Measurements from ENCODE around the gene NAT10. TPM values are rescaled to one million over a fixed set of nuclear protein-coding genes. Genes with fewer than 3 reads are reported as not detected.

Gene NAT10
- total RNA-seq, 1 experiment from 2014 or later = 48.7 TPM

GRCh38 chr11:34080609-34081008 lies 24.8 kb upstream of the NAT10 start:
- Histone ChIP-seq H3K4me3 (ENCODE audit: low read length) (no peak overlapping the region), H3K27me3 (ENCODE audit: low read length) (no peaks in the 10 kb centered on the region), H3K27ac (ENCODE audit: low read length) (no peak overlapping the region), H3K9me2 (replicated peaks; ENCODE audit: low read length) (no peaks in the 10 kb centered on the region), H3K4me2 (ENCODE audit: low read length) (no peak overlapping the region), H4K20me1 (ENCODE audit: low read length) (peaks cover 55% of the 10 kb centered on the region), H3F3A (ENCODE audit: low read length, unreplicated experiment) (peaks cover 5% of the 10 kb centered on the region), H3K9me3 (ENCODE audit: low read length) (no peaks in the 10 kb centered on the region), H3K36me3 (ENCODE audit: low read depth, low read length) (peaks cover 80% of the 10 kb centered on the region), H2AFZ (ENCODE audit: low read length) (no peak overlapping the region), H3K79me2 (ENCODE audit: low read length) (peaks cover 61% of the 10 kb centered on the region), H3K4me1 (ENCODE audit: insufficient read depth, low read length) (peaks cover 9% of the 10 kb centered on the region), H3K9ac (ENCODE audit: low read length) (no peak overlapping the region)
- no peak for DNase-seq
- POLR2A ChIA-PET (ENCODE audit: unreplicated experiment) = interaction anchor here (0.6 kb wide), 1 partner anchor 9 kb away, joined by 5 read pairs; no protein-coding TSS in a partner anchor
- ATAC-seq = no peak
- BruUV-seq (replicated peaks) = no TSS peak
- TF ChIP-seq EZH2phosphoT487 (IDR thresholded peaks at IDR 0.05; ENCODE audit: borderline replicate concordance, low read length) = no peak
- TF ChIP-seq CTCF (conservative IDR thresholded peaks at IDR 0.05; ENCODE audit: low read depth, low read length) = no peak
- TF ChIP-seq EZH2 (IDR thresholded peaks at IDR 0.05; ENCODE audit: low read length, unreplicated experiment) = no peak
- intact Hi-C loops (cut with micrococcal nuclease) = no loop called here
- CTCF ChIA-PET = no interaction called here

- H4K20me1 ChIP-seq (ENCODE audit: low read length) = 0 out of 2 replicates have a peak, but pooled peaks cover 25% of the 10 kb centered on the region
- ChIA-PET POLR2A (ENCODE audit: unreplicated experiment) (no interaction called here), CTCF (no interaction called here)
- no TSS peak for BruUV-seq (replicated peaks)
- H3K4me2 ChIP-seq (ENCODE audit: low read length) = no peak overlapping the region
- H3K9ac ChIP-seq (ENCODE audit: low read length) = no peak overlapping the region
- no peaks in the 10 kb centered on the region for H3K9me3 ChIP-seq (ENCODE audit: low read length)
- no peak overlapping the region for H3K4me3 ChIP-seq (ENCODE audit: low read length)
- no peaks in the 10 kb centered on the region for H3K4me1 ChIP-seq (ENCODE audit: insufficient read depth, low read length)
- no peak overlapping the region for H2AFZ ChIP-seq (ENCODE audit: low read length)
- ATAC-seq (peak; percentile 67), DNase-seq (no peak)
- H3K9me2 ChIP-seq (replicated peaks; ENCODE audit: low read length) = no peaks in the 10 kb centered on the region
- no peak overlapping the region for H3K27ac ChIP-seq (ENCODE audit: low read length)
- TF ChIP-seq EZH2phosphoT487 (IDR thresholded peaks at IDR 0.05; ENCODE audit: borderline replicate concordance, low read length) (no peak), EZH2 (IDR thresholded peaks at IDR 0.05; ENCODE audit: low read length, unreplicated experiment) (no peak), CTCF (conservative IDR thresholded peaks at IDR 0.05; ENCODE audit: low read depth, low read length) (no peak)
- H3K27me3 ChIP-seq (ENCODE audit: low read length) = no peaks in the 10 kb centered on the region
- peaks cover 10% of the 10 kb centered on the region for H3F3A ChIP-seq (ENCODE audit: low read length, unreplicated experiment)
- H3K36me3 ChIP-seq (ENCODE audit: low read depth, low read length) = peaks cover 72% of the 10 kb centered on the region
- peaks cover 22% of the 10 kb centered on the region for H3K79me2 ChIP-seq (ENCODE audit: low read length)
- intact Hi-C loops (cut with micrococcal nuclease) = no loop called here
These were observed 20.8 kb upstream of the NAT10 start for GRCh38 chr11:34084637-34085036.

GRCh38 chr11:34086554-34087283 lies 18.7 kb upstream of the NAT10 start:
- BruUV-seq (replicated peaks) = no TSS peak
- POLR2A ChIA-PET (ENCODE audit: unreplicated experiment) = no interaction called here
- Histone ChIP-seq H3K4me2 (ENCODE audit: low read length) (no peak overlapping the region), H3K27me3 (ENCODE audit: low read length) (no peaks in the 10 kb centered on the region), H2AFZ (ENCODE audit: low read length) (no peak overlapping the region), H3K27ac (ENCODE audit: low read length) (no peak overlapping the region), H3K9ac (ENCODE audit: low read length) (no peak overlapping the region), H3K9me3 (ENCODE audit: low read length) (no peaks in the 10 kb centered on the region), H3K9me2 (replicated peaks; ENCODE audit: low read length) (no peaks in the 10 kb centered on the region), H3F3A (ENCODE audit: low read length, unreplicated experiment) (peaks cover 10% of the 10 kb centered on the region), H4K20me1 (ENCODE audit: low read length) (0 out of 2 replicates have a peak, but pooled peaks cover 22% of the 10 kb centered on the region), H3K36me3 (ENCODE audit: low read depth, low read length) (peaks cover 80% of the 10 kb centered on the region), H3K4me1 (ENCODE audit: insufficient read depth, low read length) (no peaks in the 10 kb centered on the region), H3K79me2 (ENCODE audit: low read length) (peaks cover 21% of the 10 kb centered on the region), H3K4me3 (ENCODE audit: low read length) (no peak overlapping the region)
- TF ChIP-seq EZH2phosphoT487 (IDR thresholded peaks at IDR 0.05; ENCODE audit: borderline replicate concordance, low read length) = no peak
- TF ChIP-seq CTCF (conservative IDR thresholded peaks at IDR 0.05; ENCODE audit: low read depth, low read length) = no peak
- no peak for TF ChIP-seq EZH2 (IDR thresholded peaks at IDR 0.05; ENCODE audit: low read length, unreplicated experiment)
- DNase-seq (no peak), ATAC-seq (no peak)
- CTCF ChIA-PET = no interaction called here
- intact Hi-C loops (cut with micrococcal nuclease) = no loop called here
